ENCODE data around the gene CHTF18. TPM values are rescaled to one million over a fixed set of nuclear protein-coding genes. Genes with fewer than 3 reads are reported as not detected.

CHTF18 gene
- total and polyA plus RNA-seq, 2 donors (not counting 3 experiments of a cell fraction or from before 2014, with no cell fraction given) = 33.0 to 69.5 TPM

GRCh38 chr16:828891-829290, 40.5 kb downstream of the CHTF18 start:
- H3K4me2 ChIP-seq (ENCODE audit: insufficient read depth, low read length) = no peak overlapping the region
- no peaks in the 10 kb centered on the region for H3K9me3 ChIP-seq (replicated peaks; ENCODE audit: control insufficient read depth, insufficient read depth, low read length)
- H3K9me1 ChIP-seq (replicated peaks; ENCODE audit: control insufficient read depth, extremely low read depth, insufficient read depth, low read length) = no peaks in the 10 kb centered on the region
- no peak for DNase-seq (ENCODE audit: low read depth, low spot score)
- H3K9ac ChIP-seq (replicated peaks; ENCODE audit: extremely low read depth, insufficient read depth, low read length) = no peak overlapping the region
- no TSS peak for BruUV-seq (replicated peaks)
- H4K20me1 ChIP-seq (replicated peaks; ENCODE audit: control insufficient read depth, extremely low read depth, insufficient read depth, low read length) = no peaks in the 10 kb centered on the region
- ChIA-PET CTCF (no interaction called here), POLR2A (no interaction called here)
- no peaks in the 10 kb centered on the region for H3K79me2 ChIP-seq (ENCODE audit: control insufficient read depth, insufficient read depth, low read length)
- H3K27me3 ChIP-seq (ENCODE audit: control insufficient read depth in 2 of 2, insufficient read depth in 2 of 2, low read length in 2 of 2) = no peaks in the 10 kb centered on the region
- no peak overlapping the region for H3K4me3 ChIP-seq (replicated peaks in 1 of 3; ENCODE audit: insufficient read depth in 1 of 3, low read depth in 1 of 3, low read length in 3 of 3)
- no peaks in the 10 kb centered on the region for H3K4me1 ChIP-seq (ENCODE audit: control insufficient read depth, extremely low read depth, insufficient read depth, low read length)
- no peak for FAIRE-seq
- TF ChIP-seq GATA2 (IDR thresholded peaks at IDR 0.05; ENCODE audit: insufficient read depth, insufficient read length, low read depth, low read length) (no peak), POLR2AphosphoS5 (IDR thresholded peaks at IDR 0.05; ENCODE audit: insufficient read depth, low read depth, low read length) (no peak), MAX (IDR thresholded peaks at IDR 0.05; ENCODE audit: insufficient read depth, insufficient read length) (no peak), EZH2 (IDR thresholded peaks at IDR 0.05; ENCODE audit: borderline replicate concordance, low read depth, low read length, severe bottlenecking) (no peak), CTCF (IDR thresholded peaks at IDR 0.05; ENCODE audit: extremely low read depth in 1 of 2, insufficient read depth in 1 of 2, low read depth in 1 of 2, low read length in 2 of 2) (no peak), FOS (IDR thresholded peaks at IDR 0.05; ENCODE audit: borderline replicate concordance, insufficient read depth, low read length) (no peak), JUN (IDR thresholded peaks at IDR 0.05; ENCODE audit: borderline replicate concordance, insufficient read depth, insufficient read length, low read depth) (no peak), POLR2A (IDR thresholded peaks at IDR 0.05; ENCODE audit: low read depth, low read length) (no peak)
- dilution Hi-C loops (cut with MboI; ENCODE audit: extremely low pct_ligation_motif_present, low sequenced_read_pairs) (no loop called here), intact Hi-C loops (cut with micrococcal nuclease) (no loop called here)
- H2AFZ ChIP-seq (ENCODE audit: low read depth, low read length) = no peak overlapping the region
- H3K36me3 ChIP-seq (ENCODE audit: control insufficient read depth in 2 of 2, extremely low read depth in 1 of 2, insufficient read depth in 2 of 2, low read length in 2 of 2) = no peaks in the 10 kb centered on the region
- no peak overlapping the region for H3K27ac ChIP-seq (ENCODE audit: insufficient read depth, low read depth, low read length)

Data from endothelial cell of umbilical vein (primary cell).